HG02885 (cell line): Measurements from ENCODE around the gene PHF12.

Experiments
- ATAC-seq: cut with Tn5 transposase; IDR thresholded peaks from one replicate; pipeline ENCODE4 v1.9.1; 2021; ENCODE audit warnings: mild to moderate bottlenecking; ENCODE audit not compliant: unreplicated experiment, poor library complexity

PHF12 gene

DNA sequence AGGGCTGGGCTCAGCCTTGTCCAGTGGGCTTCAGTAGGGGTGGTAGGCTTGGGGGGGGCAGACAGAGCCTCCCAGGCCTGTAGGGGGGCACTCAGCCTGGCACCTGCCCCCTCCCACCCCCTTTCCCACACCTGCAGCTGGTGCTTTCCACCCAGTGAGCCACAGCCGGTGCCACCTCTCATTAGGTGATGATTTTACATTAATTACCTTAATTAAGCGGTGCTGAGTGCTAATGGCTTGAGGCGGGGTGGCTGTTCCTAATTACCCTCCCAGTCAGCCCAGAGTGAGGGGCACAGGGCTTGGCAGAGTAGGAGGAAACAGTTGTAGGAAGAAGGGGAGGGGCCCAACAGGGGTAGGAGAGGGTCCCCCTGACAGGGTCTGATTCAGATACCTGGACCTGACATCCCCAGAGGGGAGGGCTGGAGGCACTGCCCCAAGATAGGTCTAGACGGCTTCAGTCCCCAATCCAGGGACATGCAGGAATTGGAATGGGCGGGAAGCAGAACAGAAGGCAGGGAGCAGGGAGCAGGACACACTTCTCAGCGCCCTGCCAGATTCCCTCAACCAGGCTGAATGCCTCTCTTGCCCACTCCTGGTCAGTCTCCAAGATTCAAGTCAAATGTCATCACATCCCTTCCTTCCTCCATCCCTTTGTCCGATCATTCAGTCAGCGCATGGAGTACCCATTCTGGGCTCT is 26.5 kb upstream of the PHF12 start:
- no peak for ATAC-seq

DNA sequence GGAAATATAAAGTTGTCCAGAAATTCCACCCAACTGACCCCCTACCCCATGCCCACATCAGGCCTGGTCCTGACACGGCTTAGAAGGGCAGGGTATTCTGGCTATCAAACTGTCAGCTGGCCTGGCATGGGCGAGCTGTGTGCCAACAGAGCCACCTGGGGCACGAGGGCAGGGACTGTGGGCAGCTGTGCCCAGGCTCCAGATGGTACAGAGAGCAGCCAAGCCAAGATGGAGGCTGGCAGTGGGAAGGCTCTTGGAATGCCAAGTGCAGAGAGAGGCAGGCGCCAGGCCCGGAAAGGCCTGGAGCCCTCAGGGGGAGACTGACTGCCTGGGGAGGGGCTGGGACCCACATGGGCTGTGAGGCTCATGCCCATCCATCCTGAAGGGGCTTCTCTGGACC is 24.3 kb upstream of the PHF12 start:
- ATAC-seq, result no peak

DNA sequence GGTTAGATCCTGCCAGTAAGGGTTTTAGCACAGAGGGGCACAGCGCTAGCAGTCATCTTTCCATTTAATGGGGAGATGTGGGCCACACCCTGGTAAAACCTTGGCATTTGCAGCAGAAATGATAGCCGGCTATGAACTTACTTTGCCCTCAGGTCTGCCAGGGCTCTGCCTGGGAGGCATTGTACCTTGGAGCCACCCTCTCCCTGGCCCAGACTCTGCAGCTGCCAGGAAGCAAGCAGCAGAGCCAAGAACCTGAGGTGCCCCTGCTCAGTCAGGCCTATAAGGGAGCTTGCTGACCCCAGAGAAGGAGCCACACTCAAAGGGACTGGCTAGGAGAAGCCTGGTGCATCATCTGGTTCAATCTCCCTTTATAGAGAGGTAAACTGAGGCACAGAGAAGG is 23.7 kb upstream of the PHF12 start:
- ATAC-seq, result no peak

DNA sequence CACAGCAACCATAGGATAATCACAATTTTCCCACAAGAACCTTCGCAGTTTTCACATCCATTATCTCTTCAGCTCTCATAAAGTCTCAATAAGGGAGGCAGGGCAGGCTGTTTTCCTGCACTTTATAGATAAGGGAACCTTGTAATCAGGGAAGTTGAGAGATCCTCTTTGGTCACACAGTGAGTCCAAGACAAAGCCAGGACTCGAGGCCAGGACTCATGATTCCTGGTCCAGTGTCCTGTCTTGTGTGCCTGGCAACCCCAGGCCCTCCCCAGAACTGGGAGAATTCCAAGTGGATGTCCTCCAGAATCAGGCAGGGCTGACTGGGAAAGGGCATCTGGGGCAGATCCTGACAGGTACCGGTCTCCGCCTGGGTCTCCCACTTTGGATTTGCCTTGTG is 23.1 kb upstream of the PHF12 start:
- no peak for ATAC-seq

DNA sequence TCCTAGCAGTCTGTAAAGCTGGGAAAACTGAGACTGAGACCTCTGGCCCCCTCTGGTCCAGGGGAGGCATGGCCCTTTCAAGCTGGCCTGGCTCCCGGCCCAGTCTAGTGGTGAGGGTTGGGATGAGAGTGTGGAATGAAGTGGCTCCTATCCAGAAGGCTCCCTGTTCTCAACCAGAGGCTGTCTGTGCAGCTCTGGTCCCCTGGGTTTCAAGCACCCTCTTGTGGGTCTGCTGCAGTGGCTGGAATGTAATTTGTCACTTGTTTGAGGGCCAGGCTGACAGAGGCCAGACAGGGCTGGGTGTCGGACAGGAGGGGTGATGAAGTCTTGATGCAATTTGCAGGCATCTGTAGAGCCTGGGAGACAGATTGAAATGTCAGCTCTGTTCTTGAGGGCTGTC is 22.1 kb upstream of the PHF12 start:
- no peak for ATAC-seq

DNA sequence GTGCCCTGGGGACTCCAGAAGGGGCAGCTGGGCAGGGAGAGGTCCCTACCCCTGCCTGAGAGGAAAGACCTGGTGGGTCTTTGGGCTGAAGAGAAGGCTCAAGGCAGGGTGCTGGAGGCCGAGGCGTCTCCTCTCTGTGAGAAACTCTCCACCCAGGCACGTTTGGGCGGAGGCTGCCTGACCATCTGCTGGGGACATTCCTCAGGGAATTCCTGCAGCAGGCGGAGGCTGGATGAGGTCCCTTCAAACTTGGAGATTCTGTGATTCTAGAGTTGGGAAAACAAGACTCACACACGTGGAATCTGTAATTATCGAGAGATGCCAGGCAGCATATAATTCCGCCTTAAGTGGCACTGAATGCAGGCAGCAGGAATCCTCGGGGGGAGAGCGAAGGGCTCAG is 21.1 kb upstream of the PHF12 start:
- no peak for ATAC-seq

DNA sequence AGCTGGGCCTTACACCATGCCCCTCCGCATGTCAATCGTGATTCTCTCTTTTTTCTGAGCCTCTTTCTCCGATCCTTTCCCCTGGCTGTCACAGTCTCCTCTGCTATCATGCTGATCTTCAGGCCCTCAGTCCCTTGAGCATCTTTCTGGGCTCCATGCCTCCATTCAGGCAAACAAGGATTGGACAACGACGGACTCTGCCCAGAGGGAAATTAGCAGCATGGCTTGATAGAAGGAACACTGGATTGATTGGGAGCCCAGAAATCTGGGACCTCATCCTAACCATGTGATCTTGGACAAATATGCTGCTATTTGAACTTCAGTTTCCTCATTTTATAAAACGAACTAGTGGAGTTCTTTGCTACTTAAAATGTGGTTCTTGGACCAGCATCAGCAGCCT is 19.6 kb upstream of the PHF12 start:
- no peak for ATAC-seq

DNA sequence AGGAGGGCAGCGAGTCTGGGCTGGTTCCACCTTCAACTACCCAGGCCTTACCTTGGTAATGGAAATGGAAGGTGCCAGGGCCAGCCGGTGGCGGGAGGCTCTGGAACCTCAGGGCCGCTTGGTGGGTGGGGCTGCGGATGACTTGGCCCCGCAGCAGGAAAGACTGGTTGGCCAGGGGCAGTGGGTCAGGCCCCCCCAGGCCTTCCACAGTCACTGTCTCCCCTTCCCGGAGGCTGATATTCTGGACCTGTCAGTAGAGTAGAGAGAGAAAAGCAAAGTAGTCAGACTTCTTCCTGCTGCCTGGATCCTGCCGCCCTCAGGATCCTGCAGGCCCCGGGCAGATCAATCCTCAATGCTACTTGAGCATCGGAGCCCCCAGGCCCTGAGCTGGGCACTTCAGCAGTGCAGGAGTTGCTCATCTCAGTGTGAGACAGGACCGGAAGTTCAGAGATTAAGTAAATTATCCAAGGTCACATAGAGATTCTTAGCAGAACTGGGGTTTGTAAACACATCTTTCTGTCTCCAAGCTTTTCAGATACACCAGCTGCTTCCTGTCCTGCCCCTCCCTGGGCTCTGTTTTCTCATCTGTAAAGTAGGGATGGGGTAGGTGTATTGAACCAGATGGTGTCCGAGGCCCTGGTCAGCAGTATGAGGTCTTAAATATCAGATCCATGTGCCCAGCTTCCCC is 18.5 kb upstream of the PHF12 start:
- ATAC-seq, result no peak

DNA sequence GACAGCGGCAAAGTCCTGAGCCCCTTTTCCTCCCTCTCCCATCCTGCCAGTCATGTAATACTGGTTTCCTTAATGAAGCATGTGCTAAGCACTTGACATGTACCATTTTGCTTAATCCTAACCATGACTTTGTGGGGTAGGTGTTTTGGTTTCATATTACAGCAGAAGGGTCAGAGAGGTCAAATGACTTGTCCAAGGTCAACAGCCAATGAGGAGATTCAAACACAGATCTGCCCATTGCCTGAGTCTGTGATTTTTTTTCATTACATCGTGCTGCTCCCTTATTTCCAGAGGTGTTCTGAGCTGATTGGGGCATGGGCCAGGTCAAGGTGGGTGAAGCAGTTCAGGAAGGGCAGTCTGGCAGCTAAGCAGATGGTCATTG is 17.6 kb upstream of the PHF12 start:
- no peak for ATAC-seq

DNA sequence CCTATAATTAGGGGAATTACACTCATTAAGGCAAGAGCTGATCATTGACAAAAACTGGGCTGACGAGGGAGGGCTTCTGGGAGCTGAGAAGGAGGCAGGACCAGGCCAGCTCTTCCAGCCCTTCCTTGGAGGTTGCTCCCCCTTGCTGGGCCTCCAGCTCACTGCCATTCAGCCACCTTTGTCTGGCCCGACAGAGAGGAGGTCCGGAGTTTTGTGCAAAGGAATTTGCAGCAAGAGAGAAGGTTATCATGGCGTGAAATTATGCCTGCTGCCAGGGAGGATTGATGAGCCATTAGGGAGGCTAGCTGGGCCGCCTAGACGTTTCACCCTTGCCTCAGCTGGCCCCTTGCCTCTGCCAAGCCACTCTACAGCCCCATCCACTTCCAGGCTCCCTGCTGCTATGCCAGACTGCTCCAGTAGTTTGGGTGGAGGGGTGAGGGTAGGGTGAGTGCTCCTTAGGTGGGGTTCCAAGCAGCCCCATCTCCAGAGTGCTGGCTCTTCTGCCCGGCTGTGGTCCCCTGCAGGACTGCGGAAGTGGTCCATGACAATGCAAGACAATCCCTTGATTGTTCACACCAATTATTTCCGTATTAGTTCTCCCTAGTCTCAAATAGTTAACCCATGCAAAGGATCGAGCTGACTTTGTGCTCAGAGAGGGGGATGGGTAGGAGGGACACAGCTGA is 17.1 kb upstream of the PHF12 start:
- ATAC-seq, result no peak

DNA sequence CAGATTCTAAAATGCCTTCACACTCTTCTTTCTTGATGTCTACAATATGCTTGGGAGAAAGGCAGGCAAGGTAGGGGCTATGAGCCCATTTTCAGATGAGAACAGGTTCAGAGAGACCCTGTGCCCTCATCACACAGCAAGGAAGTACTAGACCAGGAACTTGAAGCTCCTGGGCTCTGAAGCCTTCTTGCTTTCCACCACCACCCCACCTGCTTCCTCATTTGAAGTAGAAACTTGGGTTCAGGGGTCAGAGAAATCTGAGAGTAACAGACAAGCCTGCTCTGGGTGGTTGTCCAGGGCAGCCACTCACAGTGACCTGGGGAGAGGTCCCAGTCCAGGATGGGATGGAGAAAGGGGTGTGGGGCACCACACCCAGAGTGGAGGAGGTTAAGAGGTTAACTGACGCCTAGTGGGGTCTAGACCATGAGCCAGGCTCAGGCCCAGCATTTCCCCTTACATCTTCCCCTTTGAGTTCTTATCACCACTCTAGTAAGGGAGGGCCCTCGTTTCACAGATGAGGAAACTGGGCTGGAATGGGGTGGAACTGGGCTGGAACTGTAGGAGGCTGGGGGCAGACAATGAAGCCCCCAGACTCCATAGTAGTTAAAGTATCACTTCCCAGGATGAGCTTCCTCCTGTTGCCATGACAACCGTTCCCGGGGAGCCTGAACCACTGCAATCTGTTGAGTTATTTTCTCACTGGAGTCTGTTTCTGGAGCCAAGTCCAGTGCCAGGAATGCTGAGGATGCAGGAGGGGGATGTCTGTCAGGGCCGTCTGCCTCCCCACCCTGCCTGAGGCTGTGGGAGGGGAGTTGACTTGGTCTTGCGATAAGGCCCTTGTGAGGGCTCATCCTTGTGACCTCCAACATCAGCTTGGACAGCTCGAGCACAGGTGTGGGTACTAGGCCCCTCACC is 16.2 kb upstream of the PHF12 start:
- no peak for ATAC-seq

DNA sequence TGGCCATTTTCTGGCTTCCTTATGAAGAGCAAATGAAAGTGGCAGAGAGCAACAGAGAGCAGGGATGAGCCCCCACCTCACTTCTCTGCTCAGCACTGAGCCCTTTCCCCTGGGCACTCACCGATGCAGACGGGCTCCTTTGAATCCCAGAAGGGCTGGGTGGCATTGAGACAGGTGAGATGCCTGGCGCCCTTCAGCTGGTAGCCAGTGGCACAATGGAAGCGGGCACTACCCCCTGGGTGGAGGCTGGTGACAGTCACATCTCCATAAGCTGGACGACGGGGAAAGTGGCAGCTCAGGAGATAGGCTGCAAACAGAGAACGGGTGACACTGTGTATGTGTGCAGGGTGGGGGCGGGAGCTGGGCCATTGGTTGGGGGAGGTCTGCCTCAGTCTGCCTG is 12.5 kb upstream of the PHF12 start:
- ATAC-seq, result no peak

DNA sequence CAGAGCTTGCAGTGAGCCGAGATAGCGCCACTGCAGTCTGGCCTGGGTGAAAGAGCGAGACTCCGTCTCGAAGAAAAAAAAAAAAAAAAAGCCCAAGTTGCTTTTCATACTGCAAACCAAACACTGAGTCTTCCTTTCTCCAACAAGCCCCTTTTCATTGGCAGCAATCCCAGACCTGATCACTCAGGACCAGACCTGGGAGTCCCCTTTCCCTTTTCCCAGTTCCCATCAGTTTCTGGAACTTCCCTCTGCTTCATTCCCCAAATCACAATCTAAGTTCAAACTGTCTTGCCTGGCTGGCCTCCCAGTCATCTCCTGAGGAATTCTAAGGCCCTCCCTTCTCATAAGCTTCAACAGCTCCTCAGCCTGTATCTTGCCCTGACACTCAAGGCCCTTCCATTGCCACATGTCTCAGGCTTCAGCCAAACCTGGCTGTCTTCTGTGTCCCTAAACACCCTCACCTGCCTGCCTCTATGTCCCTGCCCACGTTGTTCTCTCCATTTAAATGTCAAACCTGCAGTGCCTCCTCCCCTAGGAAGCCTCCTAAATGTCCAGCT is 11.8 kb upstream of the PHF12 start:
- no peak for ATAC-seq

DNA sequence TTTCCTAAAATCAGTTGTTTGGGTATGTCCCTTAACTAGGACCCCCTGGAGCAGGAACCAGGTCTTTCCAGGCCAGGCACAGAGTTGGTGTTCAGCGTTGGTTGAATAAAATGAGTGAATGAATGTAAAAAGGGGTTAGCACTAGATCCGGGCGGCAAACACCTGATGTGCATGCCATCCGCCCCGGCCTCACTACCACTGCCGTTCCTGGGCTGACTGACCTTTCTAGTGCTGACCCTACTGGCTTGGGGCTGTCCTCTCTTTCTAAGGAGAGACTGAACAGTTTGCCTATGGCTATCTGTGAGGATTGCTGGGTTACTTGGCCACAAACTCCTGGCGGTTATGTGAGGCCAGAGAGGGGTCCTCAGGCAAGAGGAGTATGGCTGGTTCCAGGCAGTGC is 10.1 kb upstream of the PHF12 start:
- ATAC-seq, result no peak

DNA sequence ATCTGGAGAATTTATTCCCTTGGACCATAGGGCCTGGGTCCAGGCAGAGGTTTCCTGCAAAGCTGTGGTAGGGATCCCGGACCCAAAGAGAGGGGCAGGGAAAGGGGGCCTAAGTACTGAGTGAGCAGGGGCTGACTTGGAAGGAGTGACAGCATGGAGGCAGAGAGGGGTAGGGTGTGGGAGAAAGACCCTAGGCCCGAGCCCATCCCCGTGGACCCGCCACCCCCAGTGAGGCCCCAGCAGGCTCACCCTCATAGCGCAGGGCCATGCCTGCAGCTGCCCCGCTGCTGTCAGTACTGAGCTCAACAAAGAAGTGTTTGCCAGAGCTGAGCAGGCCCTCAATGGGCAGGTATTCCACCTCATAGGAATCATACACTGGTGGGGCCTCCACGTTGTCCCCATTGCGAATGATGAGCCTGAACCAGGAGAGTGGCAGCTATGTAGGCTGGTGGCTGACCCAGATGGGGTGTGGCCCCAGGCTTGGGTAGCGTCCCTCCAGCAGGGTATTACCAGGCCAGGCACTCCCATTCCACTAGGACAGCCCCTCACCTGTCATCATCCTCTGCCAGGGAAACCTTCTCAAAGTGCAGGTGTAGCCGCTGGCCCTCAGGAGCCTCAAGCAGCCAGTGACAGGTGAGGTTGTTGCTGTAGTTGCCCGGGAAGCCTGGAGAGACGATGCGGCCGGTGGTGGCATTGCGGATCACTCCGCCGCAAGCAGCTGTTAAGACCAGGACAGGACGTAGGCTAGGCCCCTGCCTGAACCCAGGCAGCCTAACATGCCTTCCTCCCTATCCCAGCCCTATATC is 9.1 kb upstream of the PHF12 start:
- no peak for ATAC-seq

DNA sequence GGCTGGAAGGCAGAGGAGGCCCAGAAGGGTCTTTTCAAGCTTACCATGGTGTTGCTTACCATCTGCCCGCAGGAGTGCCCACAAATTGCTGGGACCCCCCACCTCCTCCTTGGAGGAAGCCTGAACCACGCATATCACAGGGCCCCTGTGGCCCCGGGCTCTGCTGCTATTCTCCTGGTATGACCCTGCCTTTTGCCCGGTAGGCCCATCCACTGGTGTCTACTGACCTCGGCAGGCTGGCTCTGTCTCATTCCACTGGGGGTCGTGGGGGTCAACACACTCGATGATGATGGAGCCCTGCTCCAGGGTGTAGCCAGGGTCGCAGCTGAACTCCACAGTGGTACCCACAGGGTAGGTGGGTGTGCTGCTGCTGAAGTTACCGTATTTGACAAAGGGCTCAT is 8.2 kb upstream of the PHF12 start:
- ATAC-seq, result no peak

DNA sequence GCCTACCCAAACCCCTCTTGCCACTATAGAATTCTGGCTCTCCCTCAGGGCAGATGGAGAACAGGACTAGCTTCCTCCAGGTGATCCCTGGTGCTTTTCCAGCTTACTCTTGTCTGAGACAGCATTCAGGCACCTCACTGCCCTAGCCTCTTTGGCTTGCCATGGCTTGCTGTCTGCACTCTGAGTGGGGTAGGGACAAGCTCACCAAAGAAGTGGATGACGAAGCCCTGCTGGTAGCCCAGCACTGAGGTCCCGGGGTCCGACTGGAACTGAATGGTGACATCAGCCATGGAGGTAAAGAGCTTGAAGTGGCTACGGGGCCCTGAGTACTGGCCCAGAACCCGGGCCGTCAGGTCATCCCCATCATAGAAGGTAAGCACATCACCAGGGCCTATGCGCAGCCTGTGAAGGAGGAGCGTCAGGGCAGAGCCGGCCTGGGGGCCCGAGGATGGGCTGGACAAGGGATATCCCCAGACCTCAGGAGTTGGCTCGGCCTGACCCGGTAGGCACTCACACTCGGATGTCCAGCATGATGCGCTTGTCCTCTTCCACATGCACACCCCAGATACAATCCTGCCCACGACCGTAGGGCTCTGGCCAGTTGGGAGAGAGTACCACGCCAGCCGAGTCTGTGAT is 7.6 kb upstream of the PHF12 start:
- no peak for ATAC-seq

DNA sequence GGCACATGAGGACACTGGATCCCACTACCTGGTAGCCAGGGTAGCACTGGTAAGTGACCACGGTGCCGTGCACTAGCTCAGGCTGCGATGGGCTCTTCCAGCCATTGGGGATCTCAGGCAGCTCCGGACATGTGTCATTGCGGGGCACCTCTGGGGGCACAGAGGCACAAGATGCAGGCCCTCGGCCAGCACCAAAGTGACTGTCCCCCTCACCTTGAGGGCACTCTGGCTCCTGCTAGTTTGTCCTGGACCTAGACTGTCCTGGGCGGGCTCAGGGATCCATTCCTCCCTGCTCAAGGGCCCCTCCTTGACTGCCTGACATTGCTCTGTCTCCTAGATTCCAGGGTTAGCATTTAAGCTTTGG is 6.7 kb upstream of the PHF12 start:
- ATAC-seq, result no peak

DNA sequence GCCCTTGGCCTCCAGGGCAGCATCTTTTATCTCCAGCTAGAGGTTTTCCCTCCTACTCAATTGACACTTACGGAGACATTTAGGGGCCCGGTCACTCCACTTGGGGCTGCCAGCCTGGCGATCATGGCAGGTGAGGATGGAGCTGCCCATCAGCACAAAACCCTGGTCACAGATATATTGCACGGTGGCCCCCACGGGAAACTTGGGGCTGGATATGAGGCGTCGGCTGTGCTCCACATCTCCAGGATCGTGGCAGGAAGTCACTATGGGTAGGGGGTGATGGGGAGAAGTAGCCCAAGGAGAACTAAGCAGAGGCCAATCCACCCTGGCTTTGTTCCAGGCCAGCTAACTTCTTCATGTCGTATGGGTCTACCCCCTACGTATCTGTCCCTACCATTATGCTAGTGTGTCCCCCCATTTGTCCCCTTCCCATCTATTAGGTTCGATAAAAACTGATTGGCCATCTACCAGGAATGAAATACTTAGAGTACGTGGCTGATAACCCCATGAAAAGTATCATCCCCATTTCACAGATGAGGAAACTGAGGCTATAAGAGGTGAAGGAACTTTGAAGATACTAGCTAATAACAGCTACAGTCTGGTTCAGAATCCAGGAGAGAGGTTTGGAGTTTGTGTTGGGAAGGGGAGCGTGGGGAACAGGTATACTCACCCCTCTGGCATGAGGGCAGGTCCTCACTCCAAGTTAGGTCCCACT is 6.1 kb upstream of the PHF12 start:
- ATAC-seq, result no peak
